HG02840 (cell line): ENCODE measurements around the gene NDUFAF3.
"Not testable (repeated sequence)": the region's sequence is repeated elsewhere in the genome, so short reads cannot be mapped to it uniquely, and the experiment has no call there.

ENCODE experiments used
- ATAC-seq: cut with Tn5 transposase; IDR thresholded peaks from one replicate; pipeline ENCODE4 v1.9.1; 2021; ENCODE audit warnings: mild to moderate bottlenecking, moderate library complexity, moderate number of reproducible peaks; ENCODE audit not compliant: unreplicated experiment, low FRiP score

Gene NDUFAF3

GRCh38 chr3:48997714-48998637 is 23.9 kb upstream of the NDUFAF3 start:
- ATAC-seq: no peak

GRCh38 chr3:48999085-48999858 is 22.6 kb upstream of the NDUFAF3 start:
- no peak for ATAC-seq

- no peak for ATAC-seq
These were observed 20.8 kb upstream of the NDUFAF3 start for GRCh38 chr3:49001155-49001554.

DNA sequence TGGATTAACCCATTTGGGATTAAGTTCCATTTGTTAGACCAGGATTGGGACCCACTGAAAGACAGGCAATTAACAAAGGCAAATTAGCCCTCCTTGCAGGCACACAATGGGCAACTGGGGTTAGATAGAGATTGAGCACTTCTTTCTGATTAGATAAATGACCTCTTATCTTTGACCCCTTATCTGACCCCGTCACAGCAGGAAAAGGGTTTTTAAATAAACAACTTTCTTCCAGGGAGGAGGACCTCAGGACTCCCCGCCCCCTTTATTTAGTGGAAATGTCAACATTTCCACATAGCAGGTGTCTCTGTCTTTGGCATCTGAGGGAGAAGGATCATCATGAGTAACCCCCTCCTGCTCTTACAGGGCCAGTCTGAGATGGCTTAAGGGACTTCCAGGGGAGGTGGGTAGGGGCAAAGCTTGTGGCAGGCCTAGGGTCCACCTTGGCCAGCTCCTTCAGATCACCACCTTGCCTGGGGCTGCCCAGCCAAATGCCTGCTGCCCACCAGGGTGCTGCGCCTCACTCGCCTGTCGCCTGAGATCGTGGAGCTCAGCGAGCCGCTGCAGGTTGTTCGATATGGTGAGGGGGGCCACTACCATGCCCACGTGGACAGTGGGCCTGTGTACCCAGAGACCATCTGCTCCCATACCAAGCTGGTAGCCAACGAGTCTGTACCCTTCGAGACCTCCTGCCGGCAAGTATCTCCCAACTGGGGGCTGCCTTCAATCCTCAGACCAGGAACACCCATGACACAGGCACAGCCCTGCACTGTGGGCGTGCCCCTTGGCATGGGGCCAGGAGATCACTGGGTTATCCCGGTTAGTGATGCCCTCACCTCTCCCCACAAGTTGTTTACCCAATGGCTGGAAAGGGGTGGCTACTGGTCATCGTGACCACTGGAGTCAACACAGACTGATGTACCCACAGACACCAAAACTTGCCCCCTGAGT is 17.3 kb upstream of the NDUFAF3 start:
- no peak for ATAC-seq

DNA sequence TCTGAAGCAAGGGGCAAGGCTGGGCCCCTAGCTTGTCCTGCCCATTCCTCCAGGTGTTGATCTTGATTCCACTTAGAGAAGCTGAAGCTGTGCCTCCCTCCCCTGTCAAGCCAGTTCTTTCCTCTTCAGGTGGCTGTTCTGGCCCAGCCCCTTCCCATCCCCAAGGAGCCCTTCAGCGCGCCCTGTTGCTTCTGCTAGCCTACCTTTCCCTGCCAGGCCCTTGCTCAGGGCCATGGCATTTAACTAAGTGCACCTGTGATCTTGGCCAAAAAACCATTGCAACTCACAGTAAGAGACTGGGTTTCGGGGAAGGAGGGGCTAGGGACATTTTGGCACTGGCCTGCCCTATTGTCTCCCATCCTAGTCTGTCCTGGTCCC is 16.6 kb upstream of the NDUFAF3 start:
- ATAC-seq: no peak

- no peak for ATAC-seq
These were observed 15.9 kb upstream of the NDUFAF3 start for GRCh38 chr3:49005998-49006397.

DNA sequence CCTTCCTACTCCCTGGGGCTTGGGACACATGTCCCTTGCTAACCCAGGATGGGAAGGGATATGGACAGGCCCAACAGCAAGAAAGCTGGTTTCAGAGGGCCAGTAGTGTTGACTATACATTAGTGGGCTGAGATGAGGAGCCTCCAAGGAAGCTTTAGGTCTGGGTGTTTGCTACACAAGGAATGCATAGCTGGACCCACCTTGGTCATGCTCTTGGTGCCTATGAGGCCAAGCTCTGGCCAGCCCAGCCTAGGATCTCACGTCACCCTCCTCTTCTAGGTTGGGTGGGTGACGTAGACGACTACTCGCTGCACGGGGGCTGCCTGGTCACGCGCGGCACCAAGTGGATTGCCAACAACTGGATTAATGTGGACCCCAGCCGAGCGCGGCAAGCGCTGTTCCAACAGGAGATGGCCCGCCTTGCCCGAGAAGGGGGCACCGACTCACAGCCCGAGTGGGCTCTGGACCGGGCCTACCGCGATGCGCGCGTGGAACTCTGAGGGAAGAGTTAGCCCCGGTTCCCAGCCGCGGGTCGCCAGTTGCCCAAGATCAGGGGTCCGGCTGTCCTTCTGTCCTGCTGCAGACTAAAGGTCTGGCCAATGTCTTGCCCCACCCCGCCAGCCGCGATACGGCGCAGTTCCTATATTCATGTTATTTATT is 15.4 kb upstream of the NDUFAF3 start:
- ATAC-seq: peak; percentile 6

GRCh38 chr3:49007068-49007770 is 14.7 kb upstream of the NDUFAF3 start, which contains the start of gene WDR6:
WDR6 (plus strand) TSS chr3:49007391; CDS start chr3:49007432, 41 bp downstream.
- ATAC-seq: peak; percentile 87

DNA sequence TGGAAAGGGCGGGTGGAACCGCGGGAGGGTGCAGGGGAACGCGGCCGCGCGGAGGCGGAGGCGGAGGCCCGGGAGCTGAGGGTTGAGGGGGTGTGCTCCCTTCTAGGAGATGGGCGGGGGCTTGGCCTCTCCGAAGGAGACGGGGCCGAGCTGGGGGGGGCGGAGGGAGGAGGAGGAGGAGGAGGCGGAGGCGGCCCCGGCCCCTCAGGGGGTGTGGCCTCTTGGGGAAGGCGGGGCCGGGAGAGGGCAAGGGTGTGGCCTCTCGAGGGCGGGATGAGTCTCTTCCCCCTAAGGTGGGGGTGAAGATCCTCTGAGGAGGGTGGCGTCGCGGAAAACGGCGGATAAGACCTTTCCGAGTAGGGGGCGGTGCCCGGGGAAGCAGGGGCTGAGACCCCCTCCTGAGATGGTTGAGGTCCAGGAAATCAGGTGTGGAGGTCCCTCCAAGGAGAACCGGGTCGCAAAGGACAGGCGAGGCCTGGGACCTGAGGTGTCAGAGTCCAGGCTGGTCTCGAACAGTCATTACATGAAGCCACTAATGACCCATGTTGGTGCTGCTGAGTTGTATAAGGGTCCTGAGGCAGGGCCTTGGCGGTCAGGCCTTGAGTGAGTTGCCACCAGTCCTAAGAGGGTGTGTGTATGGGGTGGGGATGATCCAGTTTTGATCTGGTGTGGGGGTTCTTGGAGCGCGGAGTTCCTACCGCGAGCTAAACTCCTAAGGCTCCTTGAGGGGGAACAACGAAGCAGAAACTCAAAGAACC is 14.0 kb upstream of the NDUFAF3 start:
- peak; percentile 31 for ATAC-seq

DNA sequence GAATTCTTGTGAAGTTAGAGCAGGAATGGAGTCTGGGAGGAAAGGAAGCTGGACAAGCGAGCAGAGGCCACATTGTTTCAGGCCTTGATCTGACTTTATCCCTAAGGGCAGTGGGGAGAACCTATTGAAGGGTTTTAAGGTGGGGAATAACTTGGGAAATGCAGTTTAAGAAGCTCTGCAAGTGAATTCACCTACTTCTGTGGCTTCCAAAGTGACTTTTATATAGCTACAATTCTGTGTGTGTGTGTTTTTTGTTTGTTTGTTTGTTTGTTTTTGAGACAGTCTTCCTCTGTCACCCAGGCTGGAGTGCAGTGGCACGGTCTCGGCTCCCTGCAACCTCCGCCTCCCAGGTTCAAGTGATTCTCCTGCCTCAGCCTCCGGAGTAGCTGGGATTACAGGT is 13.3 kb upstream of the NDUFAF3 start:
- ATAC-seq: not testable (repeated sequence)

- ATAC-seq: no peak
These were observed 12.5 kb upstream of the NDUFAF3 start for GRCh38 chr3:49009396-49009795.

GRCh38 chr3:49012441-49013017 is 9.4 kb upstream of the NDUFAF3 start:
- no peak for ATAC-seq

GRCh38 chr3:49013113-49013737 is 8.7 kb upstream of the NDUFAF3 start:
- no peak for ATAC-seq

DNA sequence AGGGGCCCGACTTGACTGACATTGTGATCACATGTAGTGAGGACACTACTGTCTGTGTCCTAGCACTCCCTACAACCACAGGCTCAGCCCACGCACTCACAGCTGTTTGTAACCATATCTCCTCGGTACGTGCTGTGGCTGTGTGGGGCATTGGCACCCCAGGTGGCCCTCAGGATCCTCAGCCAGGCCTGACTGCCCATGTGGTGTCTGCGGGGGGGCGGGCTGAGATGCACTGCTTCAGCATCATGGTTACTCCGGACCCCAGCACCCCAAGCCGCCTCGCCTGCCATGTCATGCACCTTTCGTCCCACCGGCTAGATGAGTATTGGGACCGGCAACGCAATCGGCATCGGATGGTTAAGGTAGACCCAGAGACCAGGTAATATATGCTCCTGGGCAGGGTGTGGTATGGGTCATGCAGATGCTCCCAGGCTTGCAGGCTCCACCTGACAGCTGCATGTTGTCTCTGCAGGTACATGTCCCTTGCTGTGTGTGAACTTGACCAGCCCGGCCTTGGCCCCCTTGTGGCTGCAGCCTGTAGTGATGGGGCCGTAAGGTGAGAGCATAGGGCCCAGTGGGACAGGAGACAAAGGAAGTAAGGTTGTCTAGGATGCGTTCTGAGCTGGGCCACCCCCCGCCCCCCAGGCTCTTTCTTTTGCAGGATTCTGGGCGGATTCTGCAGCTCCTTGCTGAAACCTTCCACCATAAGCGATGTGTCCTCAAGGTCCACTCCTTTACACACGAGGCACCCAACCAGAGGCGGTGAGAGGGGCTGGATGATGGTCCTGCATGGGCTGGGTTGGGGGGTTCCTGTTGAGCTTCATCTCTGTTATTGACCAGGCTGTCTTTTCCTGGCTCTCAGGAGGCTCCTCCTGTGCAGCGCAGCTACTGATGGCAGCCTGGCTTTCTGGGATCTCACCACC is 7.9 kb upstream of the NDUFAF3 start:
- no peak for ATAC-seq

GRCh38 chr3:49015072-49015471 is 6.8 kb upstream of the NDUFAF3 start:
- ATAC-seq: no peak

DNA sequence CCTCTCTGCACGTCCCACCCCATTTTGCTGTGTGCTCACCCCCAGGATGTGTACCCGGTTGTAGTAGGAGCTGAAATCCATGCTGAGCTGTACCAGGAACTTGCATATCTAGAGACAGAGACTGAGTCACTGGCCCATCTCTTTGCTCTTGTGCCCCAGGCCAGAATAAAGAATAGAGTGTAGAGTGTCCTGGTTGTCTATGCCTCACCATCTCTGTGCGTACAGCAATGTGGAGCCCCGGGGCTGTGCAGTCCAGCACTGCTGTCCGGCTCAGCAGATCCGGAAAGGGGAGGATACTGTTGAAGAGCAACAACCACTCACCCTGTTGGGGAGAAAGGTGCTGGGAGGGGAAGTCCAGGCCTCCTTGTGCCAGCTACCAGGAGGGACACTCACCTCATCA is 6.2 kb upstream of the NDUFAF3 start:
- ATAC-seq: no peak
